HepG2 (cell line): Measurements from ENCODE around the gene IHH. TPM values are rescaled to one million over a fixed set of nuclear protein-coding genes. Genes with fewer than 3 reads are reported as not detected.

ENCODE experiments used
- CBX1 ChIP-seq: IDR thresholded peaks from one replicate; pipeline ENCODE4 v1.6.1; 2016; ENCODE audit warnings: antibody characterized with exemption, low read depth
- DBP ChIP-seq: sonication (generic); formaldehyde crosslinking; IDR thresholded peaks from 2 replicates; pipeline ENCODE4 v1.4.0; 2020; ENCODE audit warnings: missing genetic modification reagents; ENCODE audit errors: not compliant biosample characterization
- EP300 ChIP-seq, 3 experiments: sonication (generic) in 1 of 3; formaldehyde crosslinking in 1 of 3; IDR thresholded peaks; 2 replicates each; pipeline versions ENCODE4 v1.5.1 to v1.6.1; 2011 to 2020; ENCODE audit warnings: low read depth in 2 of 3, low read length in 2 of 3, borderline replicate concordance in 1 of 3, improper control_type of control experiment in 1 of 3, mild to moderate bottlenecking in 1 of 3, missing genetic modification reagents in 1 of 3, moderate library complexity in 1 of 3
- FOXP1 ChIP-seq, 2 experiments: fragments of 450-650 bp in 1 of 2; IDR thresholded peaks; 2 replicates each; pipeline ENCODE4 v1.6.1; 2017 to 2018; ENCODE audit warnings: antibody characterized with exemption in 1 of 2
- GPBP1L1 ChIP-seq: sonication (generic); formaldehyde crosslinking; IDR thresholded peaks from 2 replicates; pipeline ENCODE4 v1.5.0; 2020; ENCODE audit warnings: mild to moderate bottlenecking, missing genetic modification reagents
- HMGXB4 ChIP-seq, 2 experiments: sonication (generic) in 1 of 2; formaldehyde crosslinking in 1 of 2; IDR thresholded peaks; 2 replicates each; pipeline versions ENCODE4 v1.4.0 to v1.6.1; 2018 to 2020; ENCODE audit warnings: missing genetic modification reagents in 2 of 2, borderline replicate concordance in 1 of 2, low read depth in 1 of 2, mild to moderate bottlenecking in 1 of 2, missing biosample characterization in 1 of 2
- PRDM15 ChIP-seq: sonication (generic); formaldehyde crosslinking; IDR thresholded peaks from 2 replicates; pipeline ENCODE4 v1.4.0; 2020; ENCODE audit warnings: missing genetic modification reagents
- SAFB2 ChIP-seq: sonication (generic); formaldehyde crosslinking; IDR thresholded peaks from 2 replicates; pipeline ENCODE4 v1.5.1; 2020; ENCODE audit warnings: missing genetic modification reagents, low read depth, mild to moderate bottlenecking, borderline replicate concordance
- THYN1 ChIP-seq: sonication (generic); formaldehyde crosslinking; IDR thresholded peaks from 2 replicates; pipeline ENCODE4 v1.8.1; 2023; ENCODE audit warnings: low read depth, mild to moderate bottlenecking, moderate library complexity, missing genetic modification reagents, borderline replicate concordance
- TRAFD1 ChIP-seq: sonication (generic); formaldehyde crosslinking; IDR thresholded peaks from 2 replicates; pipeline ENCODE4 v1.5.1; 2020; ENCODE audit warnings: missing genetic modification reagents, mild to moderate bottlenecking, borderline replicate concordance
- ZNF343 ChIP-seq: sonication (generic); formaldehyde crosslinking; IDR thresholded peaks from 2 replicates; pipeline ENCODE4 v1.4.0; 2020; ENCODE audit warnings: mild to moderate bottlenecking, missing genetic modification reagents
- ZNF414 ChIP-seq: sonication (generic); formaldehyde crosslinking; IDR thresholded peaks from 2 replicates; pipeline ENCODE4 v1.5.0; 2020; ENCODE audit warnings: missing genetic modification reagents
- ZSCAN25 ChIP-seq: sonication (generic); formaldehyde crosslinking; IDR thresholded peaks from 2 replicates; pipeline ENCODE4 v1.8.0; 2022; ENCODE audit warnings: mild to moderate bottlenecking, missing genetic modification reagents
- polyA plus RNA-seq, 8 experiments: library from polyadenylated mRNA; depleted of rRNA in 3 of 8; stranded (reverse) in 7 of 8; unstranded in 1 of 8; fragments of >200 nt; fragmentation: Illumina TruSeq in 4 of 8; extraction: Trizol in 4 of 8; gene quantifications; 2 replicates each; pipeline versions ENCODE4 v1.2.1 to v1.2.3, GENCODE V29; 2011 to 2016; ENCODE audit warnings: low read depth in 4 of 8, missing spikeins in 1 of 8, mixed read lengths in 1 of 8; ENCODE audit not compliant: insufficient read depth in 1 of 8
- total RNA-seq, 5 experiments: library from RNA; depleted of rRNA; stranded (reverse); fragments of >200 nt; fragmentation: Illumina TruSeq; extraction: Trizol; gene quantifications; 2 replicates each; pipeline ENCODE4 v1.2.3, GENCODE V29; 2016; ENCODE audit warnings: low read depth in 1 of 5

IHH gene
- total and polyA plus RNA-seq, 2 of the 13 experiments (the other 11 are each of a cell fraction or from before 2014, with no cell fraction given): 0.42 TPM; not detected in 1

- TF ChIP-seq GPBP1L1 (CRISPR knock-in tag): no peak
- TF ChIP-seq EP300 (IDR thresholded peaks at IDR 0.05; ENCODE audit: low read depth in 2 of 2, low read length in 2 of 2): no peak
- TF ChIP-seq EP300 (CRISPR knock-in tag; IDR thresholded peaks at IDR 0.05; ENCODE audit: borderline replicate concordance): no peak
- TF ChIP-seq ZNF414: no peak; the same call in 1 of the 2 replicates
- peak in 1 of 2 experiments; percentile 89; a peak in 3 of 4 replicates for TF ChIP-seq HMGXB4 (CRISPR knock-in tag; IDR thresholded peaks at IDR 0.05; ENCODE audit: borderline replicate concordance in 1 of 2, low read depth in 1 of 2)
- no peak for TF ChIP-seq TRAFD1 (CRISPR knock-in tag)
- no peak for TF ChIP-seq ZNF343 (CRISPR knock-in tag)
- no peak for TF ChIP-seq PRDM15 (CRISPR knock-in tag)
- no peak for TF ChIP-seq FOXP1 (IDR thresholded peaks at IDR 0.05)
- no peak for TF ChIP-seq FOXP1 (CRISPR knock-in tag; IDR thresholded peaks at IDR 0.05)
- no peak for TF ChIP-seq DBP (CRISPR knock-in tag)
- TF ChIP-seq THYN1 (CRISPR knock-in tag): no peak
- no peak for TF ChIP-seq SAFB2 (CRISPR knock-in tag)
- TF ChIP-seq CBX1: no peak
- TF ChIP-seq ZSCAN25 (CRISPR knock-in tag): peak; percentile 65
These were observed 2.8 kb downstream of the IHH start (continued) for GRCh38 chr2:219057709-219058540.
